ENCODE measurements around the gene WDFY3.

DNA sequence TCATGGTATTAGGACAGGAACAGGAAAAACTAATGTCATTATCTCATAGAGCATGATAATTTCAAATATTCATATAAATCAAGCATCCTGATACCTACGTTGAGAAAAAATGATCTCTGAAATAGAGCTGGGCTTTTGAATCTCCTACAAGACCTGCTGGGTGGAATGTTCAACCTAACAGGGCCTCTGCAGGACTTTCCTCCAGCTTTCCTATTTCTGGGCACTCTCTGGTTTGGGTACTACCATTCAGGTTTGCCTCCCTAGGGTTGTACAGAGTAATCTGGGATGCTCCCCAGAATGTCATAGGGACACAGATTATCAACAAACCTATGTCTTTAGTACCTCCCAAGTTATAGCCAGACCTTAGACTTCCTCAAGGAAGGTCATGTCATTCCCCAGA is 274.7 kb downstream of the WDFY3 start:
- TF ChIP-seq POLR2AphosphoS5 (IDR thresholded peaks at IDR 0.05; ENCODE audit: control insufficient read depth, insufficient read depth, low read depth, low read length) (no peak), ZFP36 (IDR thresholded peaks at IDR 0.05; ENCODE audit: low read depth, low read length, partially characterized antibody) (no peak), ZNF24 (IDR thresholded peaks at IDR 0.05) (no peak), POLR2A (conservative IDR thresholded peaks at IDR 0.05) (no peak), ARHGAP35 (IDR thresholded peaks at IDR 0.05; ENCODE audit: partially characterized antibody) (no peak), ZNF146 (CRISPR knock-in tag; IDR thresholded peaks at IDR 0.05; ENCODE audit: unreplicated experiment) (no peak), EP300 (IDR thresholded peaks at IDR 0.05; ENCODE audit: low read length) (no peak), NR2C2 (CRISPR knock-in tag; IDR thresholded peaks at IDR 0.05) (no peak), NR2C2 (tag; IDR thresholded peaks at IDR 0.05) (no peak), SIRT6 (IDR thresholded peaks at IDR 0.05; ENCODE audit: low read depth, low read length) (no peak)
- TF ChIP-seq, protein P1, sequence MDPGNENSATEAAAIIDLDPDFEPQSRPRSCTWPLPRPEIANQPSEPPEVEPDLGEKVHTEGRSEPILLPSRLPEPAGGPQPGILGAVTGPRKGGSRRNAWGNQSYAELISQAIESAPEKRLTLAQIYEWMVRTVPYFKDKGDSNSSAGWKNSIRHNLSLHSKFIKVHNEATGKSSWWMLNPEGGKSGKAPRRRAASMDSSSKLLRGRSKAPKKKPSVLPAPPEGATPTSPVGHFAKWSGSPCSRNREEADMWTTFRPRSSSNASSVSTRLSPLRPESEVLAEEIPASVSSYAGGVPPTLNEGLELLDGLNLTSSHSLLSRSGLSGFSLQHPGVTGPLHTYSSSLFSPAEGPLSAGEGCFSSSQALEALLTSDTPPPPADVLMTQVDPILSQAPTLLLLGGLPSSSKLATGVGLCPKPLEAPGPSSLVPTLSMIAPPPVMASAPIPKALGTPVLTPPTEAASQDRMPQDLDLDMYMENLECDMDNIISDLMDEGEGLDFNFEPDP (CRISPR knock-in tag; IDR thresholded peaks at IDR 0.05): no peak
- TF ChIP-seq, protein P2, sequence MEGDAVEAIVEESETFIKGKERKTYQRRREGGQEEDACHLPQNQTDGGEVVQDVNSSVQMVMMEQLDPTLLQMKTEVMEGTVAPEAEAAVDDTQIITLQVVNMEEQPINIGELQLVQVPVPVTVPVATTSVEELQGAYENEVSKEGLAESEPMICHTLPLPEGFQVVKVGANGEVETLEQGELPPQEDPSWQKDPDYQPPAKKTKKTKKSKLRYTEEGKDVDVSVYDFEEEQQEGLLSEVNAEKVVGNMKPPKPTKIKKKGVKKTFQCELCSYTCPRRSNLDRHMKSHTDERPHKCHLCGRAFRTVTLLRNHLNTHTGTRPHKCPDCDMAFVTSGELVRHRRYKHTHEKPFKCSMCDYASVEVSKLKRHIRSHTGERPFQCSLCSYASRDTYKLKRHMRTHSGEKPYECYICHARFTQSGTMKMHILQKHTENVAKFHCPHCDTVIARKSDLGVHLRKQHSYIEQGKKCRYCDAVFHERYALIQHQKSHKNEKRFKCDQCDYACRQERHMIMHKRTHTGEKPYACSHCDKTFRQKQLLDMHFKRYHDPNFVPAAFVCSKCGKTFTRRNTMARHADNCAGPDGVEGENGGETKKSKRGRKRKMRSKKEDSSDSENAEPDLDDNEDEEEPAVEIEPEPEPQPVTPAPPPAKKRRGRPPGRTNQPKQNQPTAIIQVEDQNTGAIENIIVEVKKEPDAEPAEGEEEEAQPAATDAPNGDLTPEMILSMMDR (IDR thresholded peaks at IDR 0.05 in 2 of 3, conservative IDR thresholded peaks at IDR 0.05 in 1 of 3; ENCODE audit: insufficient read depth in 2 of 3, low read depth in 1 of 3, low read length in 3 of 3): no peak
- TF ChIP-seq, protein P3, sequence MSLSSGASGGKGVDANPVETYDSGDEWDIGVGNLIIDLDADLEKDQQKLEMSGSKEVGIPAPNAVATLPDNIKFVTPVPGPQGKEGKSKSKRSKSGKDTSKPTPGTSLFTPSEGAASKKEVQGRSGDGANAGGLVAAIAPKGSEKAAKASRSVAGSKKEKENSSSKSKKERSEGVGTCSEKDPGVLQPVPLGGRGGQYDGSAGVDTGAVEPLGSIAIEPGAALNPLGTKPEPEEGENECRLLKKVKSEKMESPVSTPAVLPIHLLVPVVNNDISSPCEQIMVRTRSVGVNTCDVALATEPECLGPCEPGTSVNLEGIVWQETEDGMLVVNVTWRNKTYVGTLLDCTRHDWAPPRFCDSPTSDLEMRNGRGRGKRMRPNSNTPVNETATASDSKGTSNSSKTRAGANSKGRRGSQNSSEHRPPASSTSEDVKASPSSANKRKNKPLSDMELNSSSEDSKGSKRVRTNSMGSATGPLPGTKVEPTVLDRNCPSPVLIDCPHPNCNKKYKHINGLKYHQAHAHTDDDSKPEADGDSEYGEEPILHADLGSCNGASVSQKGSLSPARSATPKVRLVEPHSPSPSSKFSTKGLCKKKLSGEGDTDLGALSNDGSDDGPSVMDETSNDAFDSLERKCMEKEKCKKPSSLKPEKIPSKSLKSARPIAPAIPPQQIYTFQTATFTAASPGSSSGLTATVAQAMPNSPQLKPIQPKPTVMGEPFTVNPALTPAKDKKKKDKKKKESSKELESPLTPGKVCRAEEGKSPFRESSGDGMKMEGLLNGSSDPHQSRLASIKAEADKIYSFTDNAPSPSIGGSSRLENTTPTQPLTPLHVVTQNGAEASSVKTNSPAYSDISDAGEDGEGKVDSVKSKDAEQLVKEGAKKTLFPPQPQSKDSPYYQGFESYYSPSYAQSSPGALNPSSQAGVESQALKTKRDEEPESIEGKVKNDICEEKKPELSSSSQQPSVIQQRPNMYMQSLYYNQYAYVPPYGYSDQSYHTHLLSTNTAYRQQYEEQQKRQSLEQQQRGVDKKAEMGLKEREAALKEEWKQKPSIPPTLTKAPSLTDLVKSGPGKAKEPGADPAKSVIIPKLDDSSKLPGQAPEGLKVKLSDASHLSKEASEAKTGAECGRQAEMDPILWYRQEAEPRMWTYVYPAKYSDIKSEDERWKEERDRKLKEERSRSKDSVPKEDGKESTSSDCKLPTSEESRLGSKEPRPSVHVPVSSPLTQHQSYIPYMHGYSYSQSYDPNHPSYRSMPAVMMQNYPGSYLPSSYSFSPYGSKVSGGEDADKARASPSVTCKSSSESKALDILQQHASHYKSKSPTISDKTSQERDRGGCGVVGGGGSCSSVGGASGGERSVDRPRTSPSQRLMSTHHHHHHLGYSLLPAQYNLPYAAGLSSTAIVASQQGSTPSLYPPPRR (CRISPR knock-in tag; IDR thresholded peaks at IDR 0.05; ENCODE audit: borderline replicate concordance): no peak
